Measurements from ENCODE around the gene ATP2C2.

The ATP2C2 gene

DNA sequence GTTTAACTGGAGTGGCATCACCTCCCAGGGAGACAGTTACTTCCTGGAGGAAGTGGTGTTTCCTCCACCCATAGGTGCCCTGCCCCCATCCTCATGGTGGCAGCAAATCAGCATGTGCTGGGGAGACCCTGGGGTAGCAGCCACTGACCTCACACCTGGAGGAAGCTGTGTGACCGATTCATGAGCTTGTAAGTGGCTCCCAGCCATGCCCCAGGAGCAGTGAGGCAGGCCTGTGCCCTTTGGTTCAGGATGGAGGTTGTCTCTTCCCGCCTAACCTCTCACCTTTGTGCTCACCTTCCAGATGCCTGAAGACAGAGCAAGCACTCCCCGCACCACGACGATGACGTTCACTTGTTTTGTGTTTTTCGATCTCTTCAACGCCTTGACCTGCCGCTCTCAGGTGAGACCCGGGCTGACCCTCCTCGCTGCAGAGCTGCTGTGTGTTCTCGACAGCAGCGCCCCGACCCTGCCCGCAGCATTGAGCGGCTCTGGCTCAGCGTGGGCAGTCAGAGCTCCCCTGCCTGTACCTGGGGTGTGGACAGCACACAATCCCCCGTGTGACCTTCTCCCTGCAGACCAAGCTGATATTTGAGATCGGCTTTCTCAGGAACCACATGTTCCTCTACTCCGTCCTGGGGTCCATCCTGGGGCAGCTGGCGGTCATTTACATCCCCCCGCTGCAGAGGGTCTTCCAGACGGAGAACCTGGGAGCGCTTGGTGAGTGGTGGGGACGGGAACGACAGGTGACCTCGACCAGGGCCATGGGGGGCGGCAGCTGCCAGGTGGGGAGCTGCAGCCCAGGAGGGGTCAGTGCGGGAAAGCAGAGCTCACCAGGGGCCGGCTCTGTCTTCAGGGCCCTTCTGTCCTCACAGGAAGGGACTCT, 93.3 kb downstream of the ATP2C2 start:
- TF ChIP-seq POLR2AphosphoS5 (IDR thresholded peaks at IDR 0.05; ENCODE audit: low read depth, low read length) (no peak), TAF1 (IDR thresholded peaks at IDR 0.05; ENCODE audit: borderline replicate concordance, insufficient read depth, low read length) (no peak), FOXP2 (optimal IDR thresholded peaks at IDR 0.05; ENCODE audit: borderline replicate concordance, extremely low read depth, extremely low read length, insufficient read depth) (no peak), SIN3A (IDR thresholded peaks at IDR 0.05; ENCODE audit: borderline replicate concordance, insufficient read depth, low read length) (no peak)
- TF ChIP-seq, protein P1, sequence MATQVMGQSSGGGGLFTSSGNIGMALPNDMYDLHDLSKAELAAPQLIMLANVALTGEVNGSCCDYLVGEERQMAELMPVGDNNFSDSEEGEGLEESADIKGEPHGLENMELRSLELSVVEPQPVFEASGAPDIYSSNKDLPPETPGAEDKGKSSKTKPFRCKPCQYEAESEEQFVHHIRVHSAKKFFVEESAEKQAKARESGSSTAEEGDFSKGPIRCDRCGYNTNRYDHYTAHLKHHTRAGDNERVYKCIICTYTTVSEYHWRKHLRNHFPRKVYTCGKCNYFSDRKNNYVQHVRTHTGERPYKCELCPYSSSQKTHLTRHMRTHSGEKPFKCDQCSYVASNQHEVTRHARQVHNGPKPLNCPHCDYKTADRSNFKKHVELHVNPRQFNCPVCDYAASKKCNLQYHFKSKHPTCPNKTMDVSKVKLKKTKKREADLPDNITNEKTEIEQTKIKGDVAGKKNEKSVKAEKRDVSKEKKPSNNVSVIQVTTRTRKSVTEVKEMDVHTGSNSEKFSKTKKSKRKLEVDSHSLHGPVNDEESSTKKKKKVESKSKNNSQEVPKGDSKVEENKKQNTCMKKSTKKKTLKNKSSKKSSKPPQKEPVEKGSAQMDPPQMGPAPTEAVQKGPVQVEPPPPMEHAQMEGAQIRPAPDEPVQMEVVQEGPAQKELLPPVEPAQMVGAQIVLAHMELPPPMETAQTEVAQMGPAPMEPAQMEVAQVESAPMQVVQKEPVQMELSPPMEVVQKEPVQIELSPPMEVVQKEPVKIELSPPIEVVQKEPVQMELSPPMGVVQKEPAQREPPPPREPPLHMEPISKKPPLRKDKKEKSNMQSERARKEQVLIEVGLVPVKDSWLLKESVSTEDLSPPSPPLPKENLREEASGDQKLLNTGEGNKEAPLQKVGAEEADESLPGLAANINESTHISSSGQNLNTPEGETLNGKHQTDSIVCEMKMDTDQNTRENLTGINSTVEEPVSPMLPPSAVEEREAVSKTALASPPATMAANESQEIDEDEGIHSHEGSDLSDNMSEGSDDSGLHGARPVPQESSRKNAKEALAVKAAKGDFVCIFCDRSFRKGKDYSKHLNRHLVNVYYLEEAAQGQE (IDR thresholded peaks at IDR 0.05; ENCODE audit: insufficient read depth in 1 of 2, low read depth in 2 of 2, low read length in 2 of 2): no peak

DNA sequence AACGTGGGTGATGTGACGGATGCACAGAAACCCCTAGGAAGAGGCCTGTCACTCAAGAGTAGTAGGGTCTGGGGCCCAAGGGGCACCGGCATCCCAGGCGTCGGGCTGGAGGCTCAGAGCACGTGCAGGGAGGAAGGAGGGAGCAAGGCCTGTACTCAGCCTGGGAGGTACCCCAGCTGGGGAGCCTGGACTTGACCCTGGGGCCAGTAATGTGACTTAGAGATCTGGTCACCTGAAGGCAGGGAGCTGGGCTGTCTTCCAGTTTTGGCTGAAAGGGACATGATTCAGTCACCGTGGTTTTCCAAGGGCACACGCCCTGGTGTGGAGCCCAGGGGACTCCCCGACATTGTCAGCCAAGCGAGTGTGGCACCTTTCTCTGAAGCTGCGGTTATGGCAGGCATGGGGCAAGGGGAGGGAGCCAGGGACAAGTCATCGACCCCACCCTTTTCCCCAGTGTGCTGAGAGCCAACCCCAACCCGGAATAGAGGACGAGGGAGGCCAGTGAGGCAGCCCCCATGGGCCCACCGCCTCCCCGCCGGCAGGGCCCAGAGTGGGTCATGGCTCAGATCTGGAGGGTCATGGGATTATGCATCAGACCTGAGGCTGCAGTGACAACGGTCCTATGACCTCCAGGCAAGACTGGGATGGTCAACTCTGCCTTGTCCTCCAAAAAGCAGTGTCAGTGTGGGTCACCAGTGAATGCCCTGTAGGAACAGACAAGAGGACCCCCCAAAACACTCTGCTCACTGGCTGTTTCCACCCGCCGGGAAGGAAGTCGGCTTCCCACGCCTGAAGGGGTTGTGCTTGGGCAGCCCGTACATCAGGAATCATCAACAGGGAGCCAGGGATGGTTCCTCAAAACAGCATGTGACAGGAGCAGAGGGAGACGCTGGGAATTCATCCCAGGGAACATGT, 94.2 kb downstream of the ATP2C2 start:
- TF ChIP-seq SIN3A (IDR thresholded peaks at IDR 0.05; ENCODE audit: borderline replicate concordance, insufficient read depth, low read length) (no peak), TAF1 (IDR thresholded peaks at IDR 0.05; ENCODE audit: borderline replicate concordance, insufficient read depth, low read length) (no peak), POLR2AphosphoS5 (IDR thresholded peaks at IDR 0.05; ENCODE audit: low read depth, low read length) (no peak), FOXP2 (optimal IDR thresholded peaks at IDR 0.05; ENCODE audit: borderline replicate concordance, extremely low read depth, extremely low read length, insufficient read depth) (no peak)
- TF ChIP-seq, protein P1 (IDR thresholded peaks at IDR 0.05; ENCODE audit: insufficient read depth in 1 of 2, low read depth in 2 of 2, low read length in 2 of 2): no peak

DNA sequence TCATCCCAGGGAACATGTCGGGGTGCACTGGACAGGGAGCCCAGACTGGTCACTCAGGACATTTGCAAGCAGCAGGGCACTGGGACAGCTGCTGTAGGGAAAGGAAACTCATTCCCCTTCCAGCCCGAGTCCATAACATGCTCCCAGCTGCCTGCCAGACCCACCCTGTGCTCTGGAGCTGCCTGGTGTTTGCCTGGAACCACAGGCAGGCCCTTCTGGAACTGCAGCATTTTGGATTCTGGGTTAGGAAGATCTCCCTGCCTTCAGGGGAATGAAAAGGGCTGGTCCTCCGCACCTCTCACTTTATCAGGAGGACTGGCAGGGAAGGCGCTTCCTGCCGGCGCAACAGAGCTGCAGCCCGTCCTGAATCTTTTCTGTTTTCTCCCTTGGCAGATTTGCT, 94.9 kb downstream of the ATP2C2 start:
- TF ChIP-seq SIN3A (IDR thresholded peaks at IDR 0.05; ENCODE audit: borderline replicate concordance, insufficient read depth, low read length) (no peak), FOXP2 (optimal IDR thresholded peaks at IDR 0.05; ENCODE audit: borderline replicate concordance, extremely low read depth, extremely low read length, insufficient read depth) (no peak), TAF1 (IDR thresholded peaks at IDR 0.05; ENCODE audit: borderline replicate concordance, insufficient read depth, low read length) (no peak), POLR2AphosphoS5 (IDR thresholded peaks at IDR 0.05; ENCODE audit: low read depth, low read length) (no peak)
- TF ChIP-seq, protein P1 (IDR thresholded peaks at IDR 0.05; ENCODE audit: insufficient read depth in 1 of 2, low read depth in 2 of 2, low read length in 2 of 2): no peak

DNA sequence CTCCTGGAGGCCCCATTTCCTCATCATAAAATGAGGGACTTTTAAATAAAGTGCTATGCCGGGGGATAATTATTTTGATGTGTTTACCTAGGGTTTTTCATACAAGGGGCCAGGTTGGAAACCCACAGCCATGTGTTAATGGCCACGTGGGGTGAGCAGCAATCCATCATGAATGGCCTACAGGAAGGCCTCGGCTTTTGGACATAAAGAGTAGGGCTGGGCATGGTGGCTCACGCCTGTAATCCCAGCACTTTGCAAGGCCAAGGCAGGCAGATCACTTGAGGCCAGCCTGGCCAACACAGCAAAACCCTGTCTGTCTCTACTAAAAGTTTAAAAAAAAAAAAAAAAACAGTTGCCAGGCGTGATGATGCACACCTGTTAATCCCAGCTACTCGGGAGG, 95.8 kb downstream of the ATP2C2 start:
- TF ChIP-seq SIN3A (IDR thresholded peaks at IDR 0.05; ENCODE audit: borderline replicate concordance, insufficient read depth, low read length) (no peak), POLR2AphosphoS5 (IDR thresholded peaks at IDR 0.05; ENCODE audit: low read depth, low read length) (no peak), TAF1 (IDR thresholded peaks at IDR 0.05; ENCODE audit: borderline replicate concordance, insufficient read depth, low read length) (no peak), FOXP2 (optimal IDR thresholded peaks at IDR 0.05; ENCODE audit: borderline replicate concordance, extremely low read depth, extremely low read length, insufficient read depth) (no peak)
- TF ChIP-seq, protein P1 (IDR thresholded peaks at IDR 0.05; ENCODE audit: insufficient read depth in 1 of 2, low read depth in 2 of 2, low read length in 2 of 2): no peak

Measured in PFSK-1 (cell line).